Measurements from ENCODE around the gene CAPN12. TPM values are rescaled to one million over a fixed set of nuclear protein-coding genes. Genes with fewer than 3 reads are reported as not detected.
A peak's percentile ranks its signal among the peaks of the same experiment; 100 is the strongest.

Gene CAPN12
- total and polyA plus RNA-seq, 2 of the 8 experiments (the other 6 are each of a cell fraction or from before 2014, with no cell fraction given), result 8.8 to 20.0 TPM

DNA sequence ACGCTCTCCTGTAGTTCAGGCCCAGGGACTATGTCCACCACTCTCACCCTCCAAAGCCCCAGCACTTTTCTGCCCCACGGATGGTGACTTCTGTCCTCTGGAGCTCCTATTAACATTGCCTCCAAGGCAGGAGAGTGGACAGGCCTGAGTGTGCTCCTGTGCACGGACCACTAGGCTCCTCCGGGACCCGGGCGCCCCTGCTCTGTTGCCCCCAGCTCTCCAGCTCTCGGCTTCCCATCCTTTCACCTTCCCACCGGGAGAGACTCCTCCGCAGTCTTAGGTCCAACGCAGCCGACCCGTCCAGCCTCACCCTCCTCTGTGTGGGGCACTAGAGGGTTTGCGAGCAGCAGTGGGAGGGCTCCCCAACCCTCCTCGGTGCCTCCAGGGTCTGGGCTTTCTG, 30.4 kb downstream of the CAPN12 start:
- Histone ChIP-seq H3K27me3 (replicated peaks in 1 of 4; ENCODE audit: control insufficient read depth in 3 of 4, extremely low read depth in 1 of 4, insufficient read depth in 3 of 4, low read length in 3 of 4) (no peaks in the 10 kb centered on the region), H3K27ac (ENCODE audit: low read depth, low read length) (no peak overlapping the region), H4K5ac (ENCODE audit: insufficient read length, low read depth, low read length) (no peak overlapping the region), H3K4me3 (ENCODE audit: extremely low read depth in 1 of 4, insufficient read depth in 2 of 4, low read depth in 3 of 4, low read length in 4 of 4) (no peak overlapping the region), H3K4me1 (replicated peaks in 1 of 4; ENCODE audit: control insufficient read depth in 3 of 4, insufficient read depth in 4 of 4, low read length in 3 of 4) (no peaks in the 10 kb centered on the region), H3K4ac (replicated peaks; ENCODE audit: insufficient read length, low read depth, low read length) (no peak overlapping the region), H3K23ac (ENCODE audit: insufficient read length) (no peak overlapping the region), H3K56ac (replicated peaks; ENCODE audit: insufficient read length, low read depth, low read length) (no peak overlapping the region), H3K79me1 (ENCODE audit: low read depth, low read length) (peaks cover 4% of the 10 kb centered on the region; the same call in 1 of the 2 replicates), H2AK5ac (ENCODE audit: low read depth, low read length) (no peak overlapping the region), H3K14ac (ENCODE audit: insufficient read length) (no peak overlapping the region), H3K18ac (ENCODE audit: extremely low read depth, low read length) (no peak overlapping the region), H2BK15ac (ENCODE audit: low read length) (no peak overlapping the region), H4K20me1 (replicated peaks in 1 of 2; ENCODE audit: control insufficient read depth in 1 of 2, insufficient read depth in 2 of 2, low read length in 2 of 2) (peaks cover 2 to 17% of the 10 kb centered on the region in 2 experiments), H4K91ac (replicated peaks; ENCODE audit: insufficient read length, low read length) (no peak overlapping the region), H2BK20ac (ENCODE audit: low read length) (no peak overlapping the region), H3K9me3 (ENCODE audit: insufficient read depth in 2 of 2, low read depth in 1 of 2, low read length in 1 of 2) (no peaks in the 10 kb centered on the region), H3K4me2 (ENCODE audit: insufficient read depth in 1 of 2, low read depth in 2 of 2, low read length in 2 of 2) (no peak overlapping the region), H4K8ac (ENCODE audit: extremely low read depth, insufficient read depth, low read length) (peak overlapping the region; percentile 63; the same call in 1 of the 2 replicates), H3K23me2 (ENCODE audit: low read depth, low read length) (no peaks in the 10 kb centered on the region), H2AFZ (ENCODE audit: low read length) (no peak overlapping the region), H2BK5ac (ENCODE audit: low read depth, low read length) (no peak overlapping the region; the same call in 1 of the 2 replicates), H3K36me3 (ENCODE audit: control insufficient read depth in 2 of 4, insufficient read depth in 4 of 4, low read length in 3 of 4) (peaks cover 28 to 74% (median 53%) of the 10 kb centered on the region in 4 experiments; a peak in 7 of 8 replicates), H2BK12ac (ENCODE audit: low read depth, low read length) (no peak overlapping the region), H2BK120ac (replicated peaks; ENCODE audit: low read depth, low read length) (no peak overlapping the region), H3K79me2 (ENCODE audit: control insufficient read depth in 1 of 2, insufficient read depth in 2 of 2, low read length in 2 of 2) (no peaks in the 10 kb centered on the region), H3K9ac (replicated peaks in 1 of 4; ENCODE audit: extremely low read depth in 1 of 4, low read depth in 3 of 4, low read length in 3 of 4) (no peak overlapping the region)
- WGBS, 2 experiments (ENCODE audit: extremely low coverage in 1 of 2, insufficient coverage in 1 of 2, insufficient read length in 1 of 2, insufficient replicate concordance in 2 of 2, low coverage in 1 of 2, low lambda C conversion rate in 2 of 2, missing lambda C conversion rate in 1 of 2), result 86% methylated on average over 13 of the region's 14 CpGs; no CpG with 5 or more reads in 1 of the 2 experiments
- TF ChIP-seq TCF12 (IDR thresholded peaks at IDR 0.05; ENCODE audit: low read depth, low read length), result no peak
- TF ChIP-seq JUND (IDR thresholded peaks at IDR 0.05; ENCODE audit: low read length), result no peak
- no peak for TF ChIP-seq CHD1 (IDR thresholded peaks at IDR 0.05; ENCODE audit: low read depth, low read length)
- no peak for TF ChIP-seq POU5F1 (IDR thresholded peaks at IDR 0.05; ENCODE audit: low read depth, low read length)
- no peak for TF ChIP-seq HDAC6 (IDR thresholded peaks at IDR 0.05; ENCODE audit: low read depth, low read length)
- no peak for TF ChIP-seq SIN3A (conservative IDR thresholded peaks at IDR 0.05 in 1 of 2, IDR thresholded peaks at IDR 0.05 in 1 of 2; ENCODE audit: low read depth in 1 of 2, low read length in 2 of 2)
- DNase-seq (ENCODE audit: low read depth in 1 of 2, low spot score in 2 of 2) (no peak), FAIRE-seq (no peak)
- ChIA-PET CTCF (ENCODE audit: partially characterized antibody) (interaction anchor here (1.2 to 1.9 kb wide), 2 partner anchors 10 to 14 kb away, joined by 6 to 11 read pairs; no protein-coding TSS in a partner anchor), POLR2A (ENCODE audit: partially characterized antibody) (interaction anchor here (1.4 to 2.8 kb wide), 4 partner anchors 9 to 121 kb away, joined by 4 to 9 read pairs (median 6); no protein-coding TSS in a partner anchor)
